NCI-H1930 (cell line): ENCODE measurements around the gene PCNX2.
"Not testable (repeated sequence)": the region's sequence is repeated elsewhere in the genome, so short reads cannot be mapped to it uniquely, and the experiment has no call there.

ENCODE experiments used
- DNase-seq, 2 experiments: peaks; one replicate each; lab custom pipeline; 2025; lab: John Stamatoyannopoulos, UW

The PCNX2 gene

GRCh38 chr1:233151861-233152260 is 143.7 kb downstream of the PCNX2 start:
- no peak for DNase-seq

DNA sequence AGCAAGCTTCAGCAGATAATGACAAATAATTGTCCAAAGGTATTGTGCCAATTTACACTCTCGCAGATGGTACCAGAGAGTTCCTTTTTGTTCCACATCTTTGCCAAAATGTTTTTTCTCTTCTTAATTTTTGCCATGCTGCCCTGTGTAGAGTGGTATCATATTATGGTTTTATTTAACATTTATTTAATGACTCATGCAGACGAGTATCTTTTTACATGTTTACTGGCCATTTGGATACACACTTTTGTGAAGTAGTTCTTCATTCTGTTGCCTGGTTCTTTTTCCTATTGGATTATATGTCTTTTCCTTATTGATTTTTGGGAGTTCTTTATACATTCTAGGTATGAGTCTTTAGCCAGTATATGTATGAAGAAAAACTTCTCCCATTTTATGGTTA is 151.1 kb downstream of the PCNX2 start:
- no peak for DNase-seq

GRCh38 chr1:233143241-233143640 is 152.3 kb downstream of the PCNX2 start:
- no peak for DNase-seq

GRCh38 chr1:233140974-233141373 is 154.6 kb downstream of the PCNX2 start:
- DNase-seq: no peak

DNA sequence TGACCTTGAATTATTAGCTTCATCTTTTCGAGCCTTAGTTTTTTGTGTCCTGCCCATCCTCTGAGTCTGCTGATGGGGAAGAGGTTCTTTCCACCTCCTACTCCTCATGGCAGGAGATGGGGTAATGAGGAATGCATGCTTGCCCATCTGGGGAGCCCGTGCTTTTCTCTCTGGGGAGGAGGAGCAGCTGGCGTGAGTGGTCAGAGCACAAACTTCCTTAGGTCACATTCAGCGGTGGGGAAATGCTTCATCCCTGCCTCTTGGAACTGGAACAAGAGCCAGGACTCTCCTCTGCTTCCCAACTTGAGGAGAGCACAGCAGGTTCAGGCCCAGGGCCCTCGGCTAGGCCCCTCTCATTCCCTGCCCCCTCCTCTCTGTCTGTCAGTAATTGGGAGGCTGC is 155.0 kb downstream of the PCNX2 start:
- no peak for DNase-seq

- no peak for DNase-seq
These were observed 156.5 kb downstream of the PCNX2 start for GRCh38 chr1:233138788-233139585.

DNA sequence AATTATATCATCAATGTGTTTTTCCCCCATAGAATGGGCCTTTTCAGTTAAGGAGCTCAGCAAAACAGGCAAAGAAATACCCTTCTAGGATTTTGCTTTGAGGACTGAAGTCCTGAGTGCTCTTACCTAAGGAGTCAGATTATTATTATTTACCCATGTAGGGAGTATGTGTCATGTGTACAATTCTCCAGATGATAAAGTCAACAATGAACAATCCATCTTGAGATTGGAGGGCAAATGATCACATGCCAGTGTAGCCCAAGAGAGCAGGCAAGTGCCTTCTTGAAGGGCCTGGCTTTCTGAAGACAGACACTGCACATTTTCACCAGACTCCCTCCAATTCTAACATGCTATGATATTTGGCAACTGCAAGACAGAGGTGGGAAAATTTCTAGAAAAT is 159.7 kb downstream of the PCNX2 start:
- no peak for DNase-seq

DNA sequence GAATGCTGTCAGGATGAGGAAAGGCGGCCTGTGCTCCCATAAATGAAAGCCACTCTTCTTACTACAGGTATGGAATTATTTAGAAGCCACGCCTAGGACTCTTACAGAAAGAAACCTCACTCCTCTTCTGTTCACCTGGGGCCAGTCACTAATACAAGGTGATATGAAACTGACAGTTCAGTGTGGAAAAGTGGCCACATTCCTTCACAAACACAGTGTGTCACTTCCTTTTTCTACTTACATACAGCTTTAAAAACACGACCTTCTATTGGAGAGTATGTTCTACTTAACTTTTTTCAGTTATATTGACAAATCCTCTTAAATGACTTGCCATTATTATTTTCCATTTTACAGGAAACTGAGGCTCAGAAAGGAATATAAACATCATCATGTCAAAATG is 163.1 kb downstream of the PCNX2 start:
- DNase-seq: no peak

DNA sequence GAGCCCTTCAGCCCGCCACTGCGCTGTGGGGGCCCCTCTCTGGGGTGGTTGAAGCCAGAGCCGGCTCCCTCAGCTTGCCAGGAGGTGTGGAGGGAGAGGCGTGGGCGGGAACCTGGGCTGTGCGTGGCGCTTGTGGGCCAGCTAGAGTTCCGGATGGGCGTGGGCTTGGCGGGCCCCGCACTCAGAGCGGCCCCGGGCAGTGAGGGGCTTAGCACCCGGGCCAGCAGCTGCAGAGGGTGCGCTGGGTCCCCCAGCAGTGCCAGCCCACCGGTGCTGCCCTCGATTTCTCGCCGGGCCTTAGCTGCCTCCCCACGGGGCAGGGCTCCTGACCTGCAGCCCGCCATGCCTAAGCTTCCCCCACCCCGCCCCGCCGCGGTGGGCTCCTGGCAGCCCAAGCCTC is 166.5 kb downstream of the PCNX2 start:
- not testable (repeated sequence) for DNase-seq

GRCh38 chr1:233127157-233127556 is 168.4 kb downstream of the PCNX2 start:
- no peak for DNase-seq

GRCh38 chr1:233122779-233123178 is 172.7 kb downstream of the PCNX2 start:
- DNase-seq: no peak

DNA sequence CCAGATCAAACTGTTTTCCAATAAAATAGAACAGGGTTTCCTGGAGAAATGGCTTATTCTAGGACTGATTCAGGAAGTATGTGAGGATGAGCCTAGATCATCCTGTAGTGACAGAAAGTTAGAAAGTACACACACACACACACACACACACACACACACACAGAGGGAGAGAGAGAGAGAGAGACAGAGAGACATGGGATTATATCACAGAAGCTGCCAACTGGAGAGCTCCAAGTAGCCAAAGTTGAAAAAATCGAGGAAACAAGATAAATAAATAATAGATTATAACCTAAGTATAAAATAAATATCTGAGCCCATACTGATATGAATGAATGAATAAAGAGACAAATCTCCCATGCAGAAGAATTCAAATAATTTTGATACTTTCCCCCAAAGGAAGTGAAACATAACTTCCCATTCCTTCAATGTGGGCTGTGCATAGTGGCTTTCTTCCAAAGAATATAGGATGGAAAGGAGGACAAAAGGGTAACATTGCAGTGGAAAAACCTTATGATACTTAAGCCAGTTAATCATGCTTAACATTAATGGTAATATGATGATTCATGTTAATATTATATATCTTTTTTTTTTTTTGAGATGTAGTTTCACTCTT is 173.5 kb downstream of the PCNX2 start:
- DNase-seq: no peak

DNA sequence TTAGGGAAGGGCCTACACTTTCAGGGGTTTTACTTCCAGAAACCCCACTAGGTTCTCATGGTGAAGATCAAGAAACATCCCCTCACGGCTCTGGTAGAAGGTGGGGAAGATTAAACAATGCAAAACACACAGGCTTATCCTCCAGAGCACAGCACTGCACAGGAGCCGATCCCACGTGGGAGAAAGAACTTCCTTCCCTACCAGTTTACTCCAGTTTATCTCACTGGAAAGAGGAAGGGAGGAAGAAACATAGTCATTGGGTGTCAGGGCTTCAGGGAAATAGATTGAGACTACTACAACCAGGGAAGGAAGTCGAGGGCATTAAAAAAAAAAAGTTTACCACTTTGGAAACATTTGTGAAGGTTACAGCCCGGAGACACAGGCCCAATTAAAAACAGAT is 180.7 kb downstream of the PCNX2 start:
- DNase-seq: no peak

DNA sequence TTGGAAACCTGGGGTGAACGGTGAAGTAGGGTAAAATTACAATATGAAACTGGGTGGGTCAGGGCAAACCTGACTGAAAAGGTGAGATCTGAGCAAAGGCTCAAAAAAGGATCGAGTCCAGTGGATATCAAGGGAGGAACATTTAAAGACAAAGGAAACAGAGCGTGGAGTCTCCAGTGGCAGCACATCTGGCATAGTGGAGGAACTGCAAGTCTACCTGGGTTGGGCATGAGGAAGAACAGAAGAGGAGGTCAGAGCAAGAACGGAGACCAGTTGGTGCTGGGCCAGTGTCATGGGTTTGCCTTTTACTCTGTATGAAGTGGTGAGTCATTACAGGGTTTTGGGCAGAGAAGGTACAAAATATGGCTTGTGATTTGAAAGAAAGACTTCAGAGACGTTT is 181.4 kb downstream of the PCNX2 start:
- no peak for DNase-seq

DNA sequence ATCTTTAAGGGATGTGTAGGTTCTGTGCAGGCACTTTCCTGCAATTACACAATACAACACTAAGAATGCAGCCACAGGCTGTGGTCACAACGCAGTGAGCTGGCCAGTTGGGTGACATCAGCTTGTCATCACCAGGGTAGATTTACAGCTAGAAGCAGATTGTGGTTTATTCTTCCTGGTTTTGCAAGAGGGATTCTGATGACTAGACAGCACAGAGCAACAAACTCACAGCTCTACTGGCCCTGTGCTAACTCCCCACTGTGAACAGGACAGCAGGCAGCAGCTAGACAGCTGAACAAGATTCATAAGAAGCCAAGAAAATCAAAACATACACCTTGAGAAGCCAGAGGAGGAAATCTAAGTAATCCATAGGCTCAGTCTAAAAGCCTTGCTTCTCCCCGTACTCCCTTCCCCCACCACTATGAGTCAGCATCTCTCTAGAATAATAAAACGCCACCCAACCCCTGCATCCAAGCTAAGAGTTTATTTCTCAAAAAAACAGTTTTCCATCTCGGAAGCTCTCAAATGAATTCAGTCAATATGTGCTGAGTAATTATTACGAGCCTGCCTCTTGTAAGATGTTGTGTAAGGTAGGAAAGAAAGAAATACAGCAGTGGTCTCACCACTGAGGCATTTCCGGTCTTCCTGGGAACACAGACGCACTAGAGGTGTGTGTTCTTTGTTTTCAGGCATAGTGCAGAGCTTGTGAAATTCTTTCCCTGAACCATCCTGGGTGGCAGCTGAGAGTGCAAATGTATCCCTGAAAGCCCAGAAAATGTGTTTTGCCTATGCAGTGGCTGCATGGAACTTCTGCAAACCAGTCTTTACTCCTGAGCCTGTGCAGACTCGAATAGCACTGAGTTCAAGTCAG is 182.3 kb downstream of the PCNX2 start:
- no peak for DNase-seq

DNA sequence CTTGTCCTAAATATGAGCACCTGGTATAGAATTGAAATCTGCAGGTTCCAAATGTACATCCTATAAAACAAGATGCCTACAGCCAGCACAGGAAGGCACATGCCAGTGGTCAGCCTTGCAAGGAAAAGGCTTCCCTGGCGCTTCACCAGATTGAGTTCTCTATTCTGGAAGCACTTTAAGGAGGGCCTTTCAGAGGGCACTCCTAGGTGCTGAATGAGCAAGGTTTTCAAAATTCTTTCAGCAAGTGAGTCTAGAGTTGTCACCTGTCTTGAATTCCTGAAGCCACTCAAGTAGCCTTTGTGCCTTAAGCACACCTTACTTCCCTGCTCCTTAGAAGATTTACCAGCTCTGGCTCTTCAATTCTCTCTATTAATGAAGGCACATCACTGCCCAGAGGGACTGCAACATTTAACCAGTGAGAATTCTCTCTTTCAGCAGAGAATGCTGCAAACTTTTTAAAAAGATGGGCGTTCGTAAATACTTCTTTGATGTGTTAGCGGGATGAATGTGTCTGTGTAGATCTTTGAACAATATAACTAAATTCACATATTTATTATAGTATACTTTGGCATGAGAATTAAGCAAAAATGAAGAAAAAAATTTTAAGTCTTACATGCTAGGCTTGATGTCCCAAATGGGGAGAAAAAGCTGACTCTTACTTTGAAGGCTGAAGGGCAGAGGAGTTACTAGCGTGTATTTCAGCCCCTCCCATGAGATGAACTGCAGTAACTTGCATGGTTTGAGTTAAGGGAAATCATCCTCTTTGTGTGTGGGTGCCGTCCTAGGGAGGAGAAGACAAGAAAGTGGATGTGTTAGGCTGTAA is 183.1 kb downstream of the PCNX2 start:
- DNase-seq: no peak

DNA sequence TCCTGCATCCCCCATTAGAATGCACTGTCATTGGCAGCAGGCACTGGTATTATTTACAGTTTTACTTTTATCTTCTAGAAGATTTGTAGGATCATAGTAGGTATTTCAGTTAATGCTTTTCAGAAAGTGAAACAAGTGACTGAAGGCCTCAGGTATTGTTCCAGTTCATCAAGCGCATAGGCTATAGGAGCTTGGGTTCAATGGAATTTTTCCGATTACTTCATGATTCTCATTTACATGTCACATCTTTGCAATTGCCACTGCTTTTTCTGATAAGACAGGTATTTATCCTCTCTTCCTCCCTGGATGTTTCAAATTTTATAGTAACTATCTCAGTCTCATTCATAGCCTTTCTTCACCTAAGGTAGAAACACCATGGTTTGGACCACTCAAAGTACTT is 183.8 kb downstream of the PCNX2 start:
- no peak for DNase-seq

DNA sequence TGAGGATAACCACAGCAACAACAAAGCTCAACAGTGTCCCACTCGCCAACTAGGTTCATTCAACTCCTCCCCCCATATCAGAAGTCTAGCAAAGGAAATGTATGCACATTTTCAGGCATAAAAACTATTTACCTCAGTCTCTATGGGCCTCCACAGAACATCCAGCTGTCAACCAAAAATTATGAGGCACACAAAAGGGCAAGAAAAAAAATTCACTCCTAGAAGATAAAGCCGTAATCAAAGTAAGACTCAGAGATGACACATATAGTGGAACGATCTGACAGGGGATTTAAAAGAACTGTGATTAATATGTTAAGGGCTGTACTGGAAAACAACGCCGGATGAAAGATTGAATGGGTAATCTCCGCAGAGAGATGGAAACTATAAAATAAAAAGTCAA is 186.4 kb downstream of the PCNX2 start:
- DNase-seq: no peak

- DNase-seq: not testable (repeated sequence)
These were observed 187.8 kb downstream of the PCNX2 start for GRCh38 chr1:233107716-233108130.

GRCh38 chr1:233107130-233107660 is 188.3 kb downstream of the PCNX2 start:
- DNase-seq: no peak

DNA sequence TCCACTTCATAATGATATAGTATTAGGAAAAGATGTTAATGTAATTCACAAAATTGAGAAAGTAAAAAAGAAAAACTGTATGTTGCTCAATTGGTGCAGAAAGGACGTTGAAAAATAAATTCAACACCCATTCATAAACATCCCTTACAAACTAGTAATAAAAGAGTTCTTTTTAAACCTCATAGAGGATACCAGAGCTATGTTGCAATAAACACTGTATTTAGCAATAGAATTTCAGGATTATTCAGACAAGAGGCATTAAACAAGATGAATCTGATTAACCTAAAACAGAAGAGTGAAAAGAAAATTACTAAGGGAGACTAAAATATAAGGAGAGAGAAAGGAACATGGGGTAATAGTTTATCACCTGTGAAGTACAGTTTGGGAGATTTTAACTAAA is 190.3 kb downstream of the PCNX2 start:
- DNase-seq: no peak

GRCh38 chr1:233102341-233102740 is 193.2 kb downstream of the PCNX2 start:
- no peak for DNase-seq
